ENCODE measurements around the gene COL11A1.
A peak's percentile ranks its signal among the peaks of the same experiment; 100 is the strongest.

Gene COL11A1

GRCh38 chr1:102896771-102897170 lies 211.6 kb downstream of the COL11A1 start:
- DNase-seq: no peak

- DNase-seq: no peak
Observed at GRCh38 chr1:102896286-102896685, 212.0 kb downstream of the COL11A1 start.

- peak; percentile 83 for DNase-seq
Observed at GRCh38 chr1:102891868-102892625, 216.3 kb downstream of the COL11A1 start.

GRCh38 chr1:102886638-102887037 lies 221.7 kb downstream of the COL11A1 start:
- DNase-seq: no peak

GRCh38 chr1:102884238-102884637 lies 224.1 kb downstream of the COL11A1 start:
- DNase-seq: no peak

- DNase-seq: peak; percentile 83
Observed at GRCh38 chr1:102879439-102879993, 228.8 kb downstream of the COL11A1 start.

GRCh38 chr1:102875756-102876155 lies 232.6 kb downstream of the COL11A1 start:
- no peak for DNase-seq

GRCh38 chr1:102872526-102872925 lies 235.8 kb downstream of the COL11A1 start:
- DNase-seq: no peak

- no peak for DNase-seq
Observed at GRCh38 chr1:102872097-102872496, 236.2 kb downstream of the COL11A1 start.

- no peak for DNase-seq
Observed at GRCh38 chr1:102863704-102864103, 244.6 kb downstream of the COL11A1 start.

GRCh38 chr1:102861247-102861646 lies 247.1 kb downstream of the COL11A1 start:
- DNase-seq: peak; percentile 38

- peak; percentile 79 for DNase-seq
Observed at GRCh38 chr1:102858695-102859094, 249.6 kb downstream of the COL11A1 start.

- no peak for DNase-seq
Observed at GRCh38 chr1:102857251-102857650, 251.1 kb downstream of the COL11A1 start.

- no peak for DNase-seq
Observed at GRCh38 chr1:102853701-102854187, 254.6 kb downstream of the COL11A1 start.

GRCh38 chr1:102853136-102853535 lies 255.2 kb downstream of the COL11A1 start:
- DNase-seq: no peak

- no peak for DNase-seq
Observed at GRCh38 chr1:102852613-102853012, 255.7 kb downstream of the COL11A1 start.

- DNase-seq: no peak
Observed at GRCh38 chr1:102851616-102852015, 256.7 kb downstream of the COL11A1 start.

GRCh38 chr1:102842606-102843005 lies 265.7 kb downstream of the COL11A1 start:
- no peak for DNase-seq

GRCh38 chr1:102840741-102841140 lies 267.6 kb downstream of the COL11A1 start:
- no peak for DNase-seq

GRCh38 chr1:102838016-102838415 lies 270.3 kb downstream of the COL11A1 start:
- DNase-seq: no peak

GRCh38 chr1:102837551-102837950 lies 270.8 kb downstream of the COL11A1 start:
- DNase-seq: no peak

- no peak for DNase-seq
Observed at GRCh38 chr1:102836991-102837390, 271.3 kb downstream of the COL11A1 start.

GRCh38 chr1:102834688-102835320 lies 273.5 kb downstream of the COL11A1 start:
- DNase-seq: peak; percentile 61

- DNase-seq: peak; percentile 82
Observed at GRCh38 chr1:102833151-102833550, 275.2 kb downstream of the COL11A1 start.

Measured in NCI-H226 (cell line).